ENCODE data around the gene UNC80. TPM values are rescaled to one million over a fixed set of nuclear protein-coding genes. Genes with fewer than 3 reads are reported as not detected.

UNC80 gene
- total RNA-seq, 2 donors from 2014 or later: 3.6 to 8.6 TPM

GRCh38 chr2:209830722-209831465 is 59.3 kb downstream of the UNC80 start:
- intact Hi-C loops (cut with DNase I): no loop called here
- WGBS: 93% methylated on average over 4 of the region's 4 CpGs
- H3K27me3 ChIP-seq (replicated peaks; ENCODE audit: insufficient read depth): no peaks in the 10 kb centered on the region
- no peak for DNase-seq (ENCODE audit: low spot score)
- H3K4me1 ChIP-seq (replicated peaks): no peaks in the 10 kb centered on the region
- no peaks in the 10 kb centered on the region for H3K9me3 ChIP-seq
- TF ChIP-seq CTCF (IDR thresholded peaks at IDR 0.05) (no peak), POLR2AphosphoS5 (IDR thresholded peaks at IDR 0.05) (no peak), POLR2A (IDR thresholded peaks at IDR 0.05) (no peak)
- no peak overlapping the region for H3K4me3 ChIP-seq
- no peak overlapping the region for H3K27ac ChIP-seq
- H3K36me3 ChIP-seq: no peaks in the 10 kb centered on the region

DNA sequence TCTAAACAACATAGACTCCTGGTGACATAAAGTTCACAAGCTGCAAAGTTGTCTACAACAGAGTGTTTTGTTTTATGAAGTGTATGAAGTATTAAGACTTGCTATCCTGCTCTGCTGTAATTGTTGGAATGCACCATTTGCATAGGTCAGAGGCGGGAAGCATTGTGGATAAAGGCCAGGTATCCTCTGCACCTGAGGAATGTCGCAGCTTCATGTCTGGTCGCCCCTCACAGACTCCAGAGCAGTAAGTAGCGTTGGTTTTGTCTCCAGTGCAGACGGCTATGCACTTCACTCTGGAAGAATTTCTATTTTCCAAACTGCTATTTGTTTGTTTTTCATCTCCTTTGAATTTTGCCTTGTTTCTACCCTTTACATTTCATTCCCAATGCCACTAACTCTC is 63.1 kb downstream of the UNC80 start:
- no peak overlapping the region for H3K27ac ChIP-seq
- no peak overlapping the region for H3K4me3 ChIP-seq
- no peaks in the 10 kb centered on the region for H3K4me1 ChIP-seq (replicated peaks)
- H3K27me3 ChIP-seq (replicated peaks; ENCODE audit: insufficient read depth): no peaks in the 10 kb centered on the region
- TF ChIP-seq POLR2AphosphoS5 (IDR thresholded peaks at IDR 0.05) (no peak), CTCF (IDR thresholded peaks at IDR 0.05) (no peak), POLR2A (IDR thresholded peaks at IDR 0.05) (no peak)
- DNase-seq (ENCODE audit: low spot score): no peak
- 66% methylated on average over 5 of the region's 5 CpGs for WGBS
- no peaks in the 10 kb centered on the region for H3K9me3 ChIP-seq
- intact Hi-C loops (cut with DNase I): no loop called here
- H3K36me3 ChIP-seq: no peaks in the 10 kb centered on the region

- TF ChIP-seq POLR2AphosphoS5 (IDR thresholded peaks at IDR 0.05) (no peak), POLR2A (IDR thresholded peaks at IDR 0.05) (no peak), CTCF (IDR thresholded peaks at IDR 0.05) (no peak)
- WGBS: 35% methylated on average over 3 of the region's 3 CpGs
- intact Hi-C loops (cut with DNase I): loop anchor here (5.0 kb wide), 1 partner anchor 442 kb away; no protein-coding TSS in a partner anchor
- Histone ChIP-seq H3K4me1 (replicated peaks) (no peaks in the 10 kb centered on the region), H3K27me3 (replicated peaks; ENCODE audit: insufficient read depth) (no peaks in the 10 kb centered on the region), H3K4me3 (no peak overlapping the region), H3K27ac (no peak overlapping the region), H3K36me3 (no peaks in the 10 kb centered on the region), H3K9me3 (no peaks in the 10 kb centered on the region)
- no peak for DNase-seq (ENCODE audit: low spot score)
Observed at GRCh38 chr2:209840434-209840833, 68.8 kb downstream of the UNC80 start.

DNA sequence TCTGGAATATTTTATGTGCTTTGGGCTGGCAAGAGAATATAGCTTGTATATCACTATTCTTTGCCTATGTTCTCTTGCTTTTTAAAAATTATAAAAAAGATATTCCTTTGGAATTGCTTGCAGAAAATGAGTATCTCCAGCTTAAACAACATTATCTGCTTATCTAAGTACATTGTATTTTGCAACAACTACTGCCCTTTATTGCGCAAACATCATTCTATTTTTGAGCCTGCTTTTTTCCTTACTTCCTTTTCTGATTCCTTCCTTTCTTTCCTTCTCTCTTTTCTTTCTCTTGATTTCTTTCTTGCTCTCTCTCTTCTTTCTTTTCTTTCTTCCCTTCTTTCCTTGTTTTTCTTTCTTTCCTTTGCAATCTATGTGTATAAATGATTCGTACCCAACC is 74.0 kb downstream of the UNC80 start:
- no peak overlapping the region for H3K27ac ChIP-seq
- intact Hi-C loops (cut with DNase I): no loop called here
- H3K4me3 ChIP-seq: no peak overlapping the region
- WGBS: 75% methylated on average over 2 of the region's 2 CpGs
- TF ChIP-seq CTCF (IDR thresholded peaks at IDR 0.05): no peak
- no peak for TF ChIP-seq POLR2A (IDR thresholded peaks at IDR 0.05)
- TF ChIP-seq POLR2AphosphoS5 (IDR thresholded peaks at IDR 0.05): no peak
- H3K9me3 ChIP-seq: no peaks in the 10 kb centered on the region
- H3K27me3 ChIP-seq (replicated peaks; ENCODE audit: insufficient read depth): no peaks in the 10 kb centered on the region
- DNase-seq (ENCODE audit: low spot score): no peak
- H3K4me1 ChIP-seq (replicated peaks): no peaks in the 10 kb centered on the region
- no peaks in the 10 kb centered on the region for H3K36me3 ChIP-seq

- H3K36me3 ChIP-seq: no peaks in the 10 kb centered on the region
- WGBS: 60% methylated on average over 18 of the region's 18 CpGs
- no peaks in the 10 kb centered on the region for H3K4me1 ChIP-seq (replicated peaks)
- H3K27ac ChIP-seq: no peak overlapping the region
- H3K4me3 ChIP-seq: no peak overlapping the region
- no peaks in the 10 kb centered on the region for H3K9me3 ChIP-seq
- DNase-seq (ENCODE audit: low spot score): no peak
- intact Hi-C loops (cut with DNase I): no loop called here
- TF ChIP-seq CTCF (IDR thresholded peaks at IDR 0.05): no peak
- no peak for TF ChIP-seq POLR2AphosphoS5 (IDR thresholded peaks at IDR 0.05)
- TF ChIP-seq POLR2A (IDR thresholded peaks at IDR 0.05): no peak
- H3K27me3 ChIP-seq (replicated peaks; ENCODE audit: insufficient read depth): no peaks in the 10 kb centered on the region
Observed at GRCh38 chr2:209864716-209865295, 93.2 kb downstream of the UNC80 start.

Data from prostate gland (tissue), 2 donors.